Peyer's patch (tissue), 4 donors: ENCODE results near the gene COL4A1.

Source experiments
- POLR2A ChIP-seq, 2 donors: fragments of 450-650 bp; IDR thresholded peaks; one replicate each; pipeline ENCODE4 v1.5.1; 2017; ENCODE audit warnings: antibody characterized with exemption in 2 of 2, mild to moderate bottlenecking in 2 of 2, moderate library complexity in 2 of 2
- TF ChIP-seq, protein P1 (sequence below), 6 experiments: fragments of 450-650 bp in 4 of 6; fragments of 200-600 bp in 2 of 6; sonication (generic) in 1 of 6; IDR thresholded peaks; one replicate each; pipeline ENCODE4 v1.5.1; 2017 to 2019; ENCODE audit warnings: antibody characterized with exemption in 6 of 6, mild to moderate bottlenecking in 3 of 6, moderate library complexity in 1 of 6

DNA sequence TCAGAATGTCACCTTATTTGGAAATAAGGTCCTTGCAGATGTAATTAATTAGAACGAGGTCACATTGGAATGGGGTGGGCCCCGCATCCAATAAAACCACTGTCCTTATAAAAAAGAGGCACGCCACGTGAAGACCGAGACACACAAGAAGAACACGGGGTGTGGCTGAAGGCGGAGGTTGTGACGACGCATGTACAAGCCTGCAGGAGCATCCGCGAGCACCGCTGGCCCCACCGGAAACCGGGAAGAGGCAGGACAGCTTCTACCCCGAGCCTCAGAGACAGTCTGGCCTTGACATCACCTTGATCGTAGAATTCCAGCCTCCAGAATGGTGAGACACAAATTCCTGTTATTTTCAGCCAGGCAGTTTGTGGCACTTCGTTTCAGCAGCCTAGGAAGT lies 177.9 kb downstream of the COL4A1 start:
- TF ChIP-seq, protein P1, sequence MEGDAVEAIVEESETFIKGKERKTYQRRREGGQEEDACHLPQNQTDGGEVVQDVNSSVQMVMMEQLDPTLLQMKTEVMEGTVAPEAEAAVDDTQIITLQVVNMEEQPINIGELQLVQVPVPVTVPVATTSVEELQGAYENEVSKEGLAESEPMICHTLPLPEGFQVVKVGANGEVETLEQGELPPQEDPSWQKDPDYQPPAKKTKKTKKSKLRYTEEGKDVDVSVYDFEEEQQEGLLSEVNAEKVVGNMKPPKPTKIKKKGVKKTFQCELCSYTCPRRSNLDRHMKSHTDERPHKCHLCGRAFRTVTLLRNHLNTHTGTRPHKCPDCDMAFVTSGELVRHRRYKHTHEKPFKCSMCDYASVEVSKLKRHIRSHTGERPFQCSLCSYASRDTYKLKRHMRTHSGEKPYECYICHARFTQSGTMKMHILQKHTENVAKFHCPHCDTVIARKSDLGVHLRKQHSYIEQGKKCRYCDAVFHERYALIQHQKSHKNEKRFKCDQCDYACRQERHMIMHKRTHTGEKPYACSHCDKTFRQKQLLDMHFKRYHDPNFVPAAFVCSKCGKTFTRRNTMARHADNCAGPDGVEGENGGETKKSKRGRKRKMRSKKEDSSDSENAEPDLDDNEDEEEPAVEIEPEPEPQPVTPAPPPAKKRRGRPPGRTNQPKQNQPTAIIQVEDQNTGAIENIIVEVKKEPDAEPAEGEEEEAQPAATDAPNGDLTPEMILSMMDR (IDR thresholded peaks at IDR 0.05): no peak
- no peak for TF ChIP-seq POLR2A (IDR thresholded peaks at IDR 0.05)
